DND-41 (cell line): ENCODE results near the gene CAMKMT.

Experiments
- ATAC-seq: fragments of 200-7000 bp; cut with Tn5 transposase; 3 replicates; pipeline ENCODE4 v1.9.1; 2021; ENCODE audit warnings: low read depth; ENCODE audit not compliant: insufficient read depth
- DNase-seq: peaks from one replicate; pipeline ENCODE4 v3.0.0-alpha.2; 2020
- H2AFZ ChIP-seq: 2 replicates; pipeline ENCODE4 v1.6.0; 2012; ENCODE audit warnings: low read depth, low read length
- H3K27ac ChIP-seq: 2 replicates; pipeline ENCODE4 v1.5.1; 2012; ENCODE audit warnings: low read length, inconsistent platforms
- H3K27me3 ChIP-seq: fragments of 200-600 bp; sonication (generic); 2 replicates; pipeline ENCODE4 v1.6.0; 2012; ENCODE audit warnings: low read length, mild to moderate bottlenecking, inconsistent platforms; ENCODE audit not compliant: insufficient read depth, poor library complexity
- H3K36me3 ChIP-seq: 2 replicates; pipeline ENCODE4 v1.5.1; 2012; ENCODE audit warnings: low read length, inconsistent platforms; ENCODE audit not compliant: insufficient read depth
- H3K4me1 ChIP-seq: 2 replicates; pipeline ENCODE4 v1.5.1; 2012; ENCODE audit warnings: mild to moderate bottlenecking, low read length; ENCODE audit not compliant: insufficient read depth
- H3K4me2 ChIP-seq: 2 replicates; pipeline ENCODE4 v1.6.0; 2012; ENCODE audit warnings: mild to moderate bottlenecking, moderate library complexity, low read length, inconsistent platforms; ENCODE audit not compliant: insufficient read depth
- H3K4me3 ChIP-seq, 2 experiments: fragments of 200-600 bp in 1 of 2; shearing (Covaris generic) in 1 of 2; 2 replicates each; pipeline ENCODE4 v1.5.1; 2012 to 2016; ENCODE audit warnings: inconsistent platforms in 2 of 2, low read length in 2 of 2, mild to moderate bottlenecking in 2 of 2, low read depth in 1 of 2, moderate library complexity in 1 of 2
- H3K79me2 ChIP-seq: 2 replicates; pipeline ENCODE4 v1.6.0; 2012; ENCODE audit warnings: low read length, inconsistent platforms; ENCODE audit not compliant: insufficient read depth
- H3K9ac ChIP-seq: 2 replicates; pipeline ENCODE4 v1.6.0; 2012; ENCODE audit warnings: low read depth, mild to moderate bottlenecking, inconsistent platforms, low read length, moderate library complexity
- H3K9me3 ChIP-seq: 2 replicates; pipeline ENCODE4 v1.5.1; 2012; ENCODE audit warnings: low read length, moderate library complexity, mild to moderate bottlenecking, inconsistent platforms; ENCODE audit not compliant: insufficient read depth, severe bottlenecking
- H4K20me1 ChIP-seq: 2 replicates; pipeline ENCODE4 v1.6.0; 2012; ENCODE audit warnings: low read length; ENCODE audit not compliant: insufficient read depth
- CTCF ChIP-seq: IDR thresholded peaks from 2 replicates; pipeline ENCODE4 v1.5.1; 2012; ENCODE audit warnings: borderline replicate concordance, low read length, moderate library complexity, mild to moderate bottlenecking; ENCODE audit not compliant: poor library complexity, severe bottlenecking; ENCODE audit errors: extremely low read depth
- EZH2 ChIP-seq: IDR thresholded peaks from 3 replicates; pipeline ENCODE4 v1.6.1; 2012; ENCODE audit warnings: borderline replicate concordance, low read depth, mild to moderate bottlenecking, moderate library complexity, low read length, inconsistent platforms; ENCODE audit not compliant: severe bottlenecking

CAMKMT gene

GRCh38 chr2:44813165-44813564 is 451.4 kb downstream of the CAMKMT start:
- H3K9ac ChIP-seq = no peak overlapping the region
- TF ChIP-seq CTCF (no peak), EZH2 (no peak)
- H2AFZ ChIP-seq = no peak overlapping the region
- ATAC-seq (no peak), DNase-seq (no peak)
- H3K9me3 ChIP-seq = no peaks in the 10 kb centered on the region
- H3K4me2 ChIP-seq = no peak overlapping the region
- H3K27me3 ChIP-seq = no peaks in the 10 kb centered on the region
- no peak overlapping the region for H3K27ac ChIP-seq
- no peaks in the 10 kb centered on the region for H3K79me2 ChIP-seq
- no peaks in the 10 kb centered on the region for H3K4me1 ChIP-seq
- H4K20me1 ChIP-seq = no peaks in the 10 kb centered on the region
- no peak overlapping the region for H3K4me3 ChIP-seq
- no peaks in the 10 kb centered on the region for H3K36me3 ChIP-seq

GRCh38 chr2:44813658-44814057 is 451.9 kb downstream of the CAMKMT start:
- no peak overlapping the region for H3K27ac ChIP-seq
- H3K27me3 ChIP-seq = no peaks in the 10 kb centered on the region

DNA sequence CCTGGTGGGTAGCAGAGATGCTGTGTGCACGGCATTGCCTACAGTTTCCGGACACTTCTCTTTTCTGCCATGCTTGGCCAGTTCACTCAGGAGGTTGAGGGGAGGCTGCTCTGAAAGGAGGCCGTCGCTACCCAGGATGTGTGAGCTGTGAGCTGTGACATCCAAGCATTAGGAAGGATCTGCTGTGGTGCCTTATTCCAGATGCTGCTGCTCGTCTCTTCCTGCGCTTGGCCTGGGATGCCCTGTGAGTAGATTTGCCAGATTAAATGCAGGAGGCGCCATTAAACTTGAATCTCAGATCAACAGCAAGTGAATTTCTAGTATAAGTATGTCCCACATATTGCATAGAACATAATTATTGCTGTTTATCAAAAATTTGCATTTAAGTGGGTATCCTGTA is 455.5 kb downstream of the CAMKMT start:
- ATAC-seq (no peak), DNase-seq (no peak)
- no peak for TF ChIP-seq CTCF
- no peak for TF ChIP-seq EZH2
- no peak overlapping the region for H3K4me2 ChIP-seq
- H3K4me3 ChIP-seq = no peak overlapping the region
- H3K4me1 ChIP-seq = no peaks in the 10 kb centered on the region
- H3K27me3 ChIP-seq = no peaks in the 10 kb centered on the region
- no peaks in the 10 kb centered on the region for H3K79me2 ChIP-seq
- H2AFZ ChIP-seq = no peak overlapping the region
- no peaks in the 10 kb centered on the region for H3K9me3 ChIP-seq
- H3K27ac ChIP-seq = no peak overlapping the region
- no peak overlapping the region for H3K9ac ChIP-seq
- H3K36me3 ChIP-seq = no peaks in the 10 kb centered on the region
- no peaks in the 10 kb centered on the region for H4K20me1 ChIP-seq

More at GRCh38 chr2:44813658-44814057, 451.9 kb downstream of the CAMKMT start:
- Histone ChIP-seq H3K4me1 (no peaks in the 10 kb centered on the region), H3K79me2 (no peaks in the 10 kb centered on the region), H3K9ac (no peak overlapping the region), H3K4me3 (no peak overlapping the region), H3K4me2 (no peak overlapping the region), H2AFZ (no peak overlapping the region), H3K9me3 (no peaks in the 10 kb centered on the region), H4K20me1 (no peaks in the 10 kb centered on the region), H3K36me3 (no peaks in the 10 kb centered on the region)
- TF ChIP-seq EZH2 (no peak), CTCF (no peak)
- ATAC-seq (no peak), DNase-seq (no peak)

- H3K36me3 ChIP-seq = no peaks in the 10 kb centered on the region
- no peak overlapping the region for H3K9ac ChIP-seq
- no peak overlapping the region for H2AFZ ChIP-seq
- H3K79me2 ChIP-seq = no peaks in the 10 kb centered on the region
- no peak overlapping the region for H3K27ac ChIP-seq
- no peak overlapping the region for H3K4me3 ChIP-seq
- ATAC-seq (no peak), DNase-seq (no peak)
- no peaks in the 10 kb centered on the region for H3K9me3 ChIP-seq
- no peaks in the 10 kb centered on the region for H4K20me1 ChIP-seq
- H3K4me2 ChIP-seq = no peak overlapping the region
- no peaks in the 10 kb centered on the region for H3K4me1 ChIP-seq
- TF ChIP-seq CTCF = no peak
- no peaks in the 10 kb centered on the region for H3K27me3 ChIP-seq
These were observed 456.1 kb downstream of the CAMKMT start for GRCh38 chr2:44817673-44818335.
